Neural progenitor cell (in vitro differentiated cells): ENCODE measurements around the gene TOPORS. TPM values are rescaled to one million over a fixed set of nuclear protein-coding genes. Genes with fewer than 3 reads are reported as not detected.
A peak's percentile ranks its signal among the peaks of the same experiment; 100 is the strongest.

Source experiments
- DNase-seq: peaks from one replicate; pipeline ENCODE4 v3.0.0-alpha.2; 2016; ENCODE audit warnings: low spot score
- H2AFZ ChIP-seq: fragments of 200-600 bp; sonication (generic); replicated peaks from 2 replicates; pipeline ENCODE4 v1.6.1; 2016; ENCODE audit warnings: antibody characterized with exemption
- H3F3A ChIP-seq: fragments of 200-600 bp; sonication (generic); 2 replicates; pipeline ENCODE4 v1.6.1; 2016; ENCODE audit warnings: antibody characterized with exemption, low read depth
- H3K27ac ChIP-seq: fragments of 200-600 bp; sonication (generic); 2 replicates; pipeline ENCODE4 v1.5.1; 2016; ENCODE audit warnings: mild to moderate bottlenecking
- H3K27me3 ChIP-seq: fragments of 200-600 bp; sonication (generic); 2 replicates; pipeline ENCODE4 v1.6.1; 2016; ENCODE audit warnings: mild to moderate bottlenecking, moderate library complexity
- H3K36me3 ChIP-seq: fragments of 200-600 bp; sonication (generic); 2 replicates; pipeline ENCODE4 v1.5.1; 2016
- H3K4me1 ChIP-seq: fragments of 200-600 bp; sonication (generic); 2 replicates; pipeline ENCODE4 v1.6.1; 2016; ENCODE audit warnings: mixed run types
- H3K4me2 ChIP-seq: fragments of 200-600 bp; sonication (generic); 2 replicates; pipeline ENCODE4 v1.6.1; 2016
- H3K4me3 ChIP-seq: fragments of 200-600 bp; sonication (generic); 2 replicates; pipeline ENCODE4 v1.5.1; 2016
- H3K79me2 ChIP-seq: fragments of 200-600 bp; sonication (generic); 2 replicates; pipeline ENCODE4 v1.6.1; 2016; ENCODE audit warnings: low read depth
- H3K9ac ChIP-seq: fragments of 200-600 bp; sonication (generic); 2 replicates; pipeline ENCODE4 v1.6.1; 2016
- H3K9me3 ChIP-seq: fragments of 200-600 bp; sonication (generic); 2 replicates; pipeline ENCODE4 v1.5.1; 2016; ENCODE audit warnings: low read depth
- H4K20me1 ChIP-seq: fragments of 200-600 bp; sonication (generic); 2 replicates; pipeline ENCODE4 v1.6.1; 2016; ENCODE audit warnings: low read depth
- H3K27ac Mint-ChIP-seq: 3 replicates; pipeline ENCODE4 v1.8.0; 2021; ENCODE audit warnings: mixed read lengths
- H3K27me3 Mint-ChIP-seq: 2 replicates; pipeline ENCODE4 v1.8.0; 2022; ENCODE audit warnings: low read depth, mild to moderate bottlenecking, inconsistent platforms, moderate library complexity, mixed read lengths; ENCODE audit not compliant: insufficient read depth
- H3K36me3 Mint-ChIP-seq: 3 replicates; pipeline ENCODE4 v1.8.0; 2021; ENCODE audit warnings: mixed read lengths
- H3K4me1 Mint-ChIP-seq: 3 replicates; pipeline ENCODE4 v1.8.0; 2021; ENCODE audit warnings: mixed read lengths
- H3K4me3 Mint-ChIP-seq: 3 replicates; pipeline ENCODE4 v1.8.0; 2021; ENCODE audit warnings: mild to moderate bottlenecking, moderate library complexity, mixed read lengths
- H3K9me3 Mint-ChIP-seq: 3 replicates; pipeline ENCODE4 v1.8.0; 2020; ENCODE audit warnings: mixed read lengths
- EZH2 ChIP-seq: fragments of 200-600 bp; sonication (generic); IDR thresholded peaks from 2 replicates; pipeline ENCODE4 v1.6.1; 2017; ENCODE audit warnings: antibody characterized with exemption, mild to moderate bottlenecking, moderate library complexity
- EZH2phosphoT487 ChIP-seq: fragments of 200-600 bp; sonication (generic); IDR thresholded peaks from 2 replicates; pipeline ENCODE4 v1.6.1; 2017; ENCODE audit warnings: antibody characterized with exemption
- total RNA-seq: library from RNA; depleted of rRNA; stranded (reverse); fragments of >200 nt; gene quantifications from 2 replicates; pipeline ENCODE4 v1.2.3, GENCODE V29; 2015; ENCODE audit warnings: low replicate concordance
- TF ChIP-seq, protein P1 (sequence below): fragments of 200-600 bp; sonication (generic); IDR thresholded peaks from 2 replicates; pipeline ENCODE4 v1.5.1; 2017; ENCODE audit warnings: antibody characterized with exemption, mild to moderate bottlenecking

TOPORS gene
- total RNA-seq, 1 donor from 2014 or later, result 51.3 TPM

GRCh38 chr9:32581512-32582143 lies 29.2 kb upstream of the TOPORS start:
- Histone ChIP-seq H3K27ac (no peak overlapping the region), H3K9me3 (no peaks in the 10 kb centered on the region), H2AFZ (peak overlapping the region; percentile 63), H3K79me2 (no peaks in the 10 kb centered on the region), H3K4me1 (no peaks in the 10 kb centered on the region), H3F3A (no peaks in the 10 kb centered on the region), H4K20me1 (no peaks in the 10 kb centered on the region), H3K4me3 (no peak overlapping the region), H3K9ac (no peak overlapping the region), H3K4me2 (no peak overlapping the region), H3K36me3 (no peaks in the 10 kb centered on the region), H3K27me3 (no peaks in the 10 kb centered on the region)
- DNase-seq, result peak; percentile 67
- no peaks in the 10 kb centered on the region for H3K36me3 Mint-ChIP-seq
- H3K4me1 Mint-ChIP-seq, result no peaks in the 10 kb centered on the region
- peaks cover 2% of the 10 kb centered on the region for H3K9me3 Mint-ChIP-seq
- peaks cover 5% of the 10 kb centered on the region for H3K27me3 Mint-ChIP-seq
- no peak overlapping the region for H3K4me3 Mint-ChIP-seq
- TF ChIP-seq, protein P1, sequence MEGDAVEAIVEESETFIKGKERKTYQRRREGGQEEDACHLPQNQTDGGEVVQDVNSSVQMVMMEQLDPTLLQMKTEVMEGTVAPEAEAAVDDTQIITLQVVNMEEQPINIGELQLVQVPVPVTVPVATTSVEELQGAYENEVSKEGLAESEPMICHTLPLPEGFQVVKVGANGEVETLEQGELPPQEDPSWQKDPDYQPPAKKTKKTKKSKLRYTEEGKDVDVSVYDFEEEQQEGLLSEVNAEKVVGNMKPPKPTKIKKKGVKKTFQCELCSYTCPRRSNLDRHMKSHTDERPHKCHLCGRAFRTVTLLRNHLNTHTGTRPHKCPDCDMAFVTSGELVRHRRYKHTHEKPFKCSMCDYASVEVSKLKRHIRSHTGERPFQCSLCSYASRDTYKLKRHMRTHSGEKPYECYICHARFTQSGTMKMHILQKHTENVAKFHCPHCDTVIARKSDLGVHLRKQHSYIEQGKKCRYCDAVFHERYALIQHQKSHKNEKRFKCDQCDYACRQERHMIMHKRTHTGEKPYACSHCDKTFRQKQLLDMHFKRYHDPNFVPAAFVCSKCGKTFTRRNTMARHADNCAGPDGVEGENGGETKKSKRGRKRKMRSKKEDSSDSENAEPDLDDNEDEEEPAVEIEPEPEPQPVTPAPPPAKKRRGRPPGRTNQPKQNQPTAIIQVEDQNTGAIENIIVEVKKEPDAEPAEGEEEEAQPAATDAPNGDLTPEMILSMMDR, result peak; percentile 71
- no peak for TF ChIP-seq EZH2phosphoT487
- no peak overlapping the region for H3K27ac Mint-ChIP-seq

DNA sequence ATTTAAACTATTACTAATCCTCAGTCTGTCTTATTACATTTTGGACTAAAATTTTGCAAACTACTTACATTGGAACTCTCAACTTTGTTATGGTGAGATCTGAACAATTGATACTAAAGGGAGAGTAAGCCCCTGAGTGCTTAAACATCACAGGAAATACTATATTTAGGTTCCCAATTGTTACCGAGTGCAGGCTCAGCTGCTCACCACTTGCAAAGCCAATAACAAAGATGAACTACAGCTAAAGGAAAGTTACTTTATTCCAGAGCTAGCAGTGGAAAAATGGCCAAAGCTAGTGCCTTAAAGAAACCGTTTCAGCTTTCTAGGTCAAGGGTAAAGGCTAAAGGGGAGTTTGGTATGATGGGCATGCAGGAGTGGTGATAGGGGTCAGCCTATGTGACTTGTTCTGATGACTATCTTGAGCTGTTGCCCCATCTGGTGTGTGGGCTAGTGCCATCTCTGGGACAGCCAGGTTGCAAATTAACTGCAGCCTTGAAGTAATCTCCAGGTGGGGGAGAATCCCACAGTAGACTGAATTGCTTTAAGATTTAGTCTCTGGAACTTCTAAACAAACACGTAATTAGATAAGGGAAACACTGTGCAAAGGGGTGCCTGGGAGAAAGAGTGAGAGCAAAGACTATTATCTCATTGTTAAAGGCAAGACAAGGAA lies 28.4 kb upstream of the TOPORS start:
- Histone ChIP-seq H3K36me3 (no peaks in the 10 kb centered on the region), H3K27ac (no peak overlapping the region), H2AFZ (peak overlapping the region; percentile 63), H3K27me3 (no peaks in the 10 kb centered on the region), H3K9me3 (no peaks in the 10 kb centered on the region), H3K4me2 (no peak overlapping the region), H3F3A (no peaks in the 10 kb centered on the region), H3K4me3 (no peak overlapping the region), H3K9ac (no peak overlapping the region), H4K20me1 (no peaks in the 10 kb centered on the region), H3K79me2 (no peaks in the 10 kb centered on the region), H3K4me1 (no peaks in the 10 kb centered on the region)
- Mint-ChIP-seq H3K4me1 (no peaks in the 10 kb centered on the region), H3K27ac (no peak overlapping the region), H3K9me3 (peaks cover under 1% of the 10 kb centered on the region), H3K27me3 (peaks cover 5% of the 10 kb centered on the region), H3K36me3 (no peaks in the 10 kb centered on the region), H3K4me3 (no peak overlapping the region)
- TF ChIP-seq EZH2phosphoT487, result no peak
- no peak for TF ChIP-seq EZH2
- TF ChIP-seq, protein P1, result no peak
- no peak for DNase-seq

- peak; percentile 51 for DNase-seq
- Mint-ChIP-seq H3K27ac (no peak overlapping the region), H3K27me3 (peaks cover 7% of the 10 kb centered on the region), H3K9me3 (no peaks in the 10 kb centered on the region), H3K4me3 (no peak overlapping the region), H3K36me3 (no peaks in the 10 kb centered on the region), H3K4me1 (no peaks in the 10 kb centered on the region)
- H3K79me2 ChIP-seq, result no peaks in the 10 kb centered on the region
- H3K36me3 ChIP-seq, result no peaks in the 10 kb centered on the region
- H3K27ac ChIP-seq, result no peak overlapping the region
- no peaks in the 10 kb centered on the region for H3K4me1 ChIP-seq
- no peaks in the 10 kb centered on the region for H3K27me3 ChIP-seq
- H3F3A ChIP-seq, result no peaks in the 10 kb centered on the region
- TF ChIP-seq, protein P1, result peak; percentile 98
- TF ChIP-seq EZH2, result no peak
- no peak overlapping the region for H2AFZ ChIP-seq
- H3K4me2 ChIP-seq, result no peak overlapping the region
- H3K9me3 ChIP-seq, result no peaks in the 10 kb centered on the region
- H4K20me1 ChIP-seq, result no peaks in the 10 kb centered on the region
- H3K4me3 ChIP-seq, result no peak overlapping the region
- H3K9ac ChIP-seq, result no peak overlapping the region
These were observed 27.4 kb upstream of the TOPORS start for GRCh38 chr9:32579706-32580331.
